Activated CD4-positive, CD25-positive, alpha-beta regulatory T cell treated with anti-CD3 and anti-CD28 coated beads, Interleukin-2, amount 50 U/mL, for 72 hours (primary cell): ENCODE results near the gene ERVW-1.
"Not testable (repeated sequence)": the region's sequence is repeated elsewhere in the genome, so short reads cannot be mapped to it uniquely, and the experiment has no call there.

ENCODE experiments used
- DNase-seq: peaks from one replicate; pipeline ENCODE4 v3.0.0; 2021

The ERVW-1 gene

GRCh38 chr7:92466682-92467081 lies 11.1 kb downstream of the ERVW-1 start:
- no peak for DNase-seq

DNA sequence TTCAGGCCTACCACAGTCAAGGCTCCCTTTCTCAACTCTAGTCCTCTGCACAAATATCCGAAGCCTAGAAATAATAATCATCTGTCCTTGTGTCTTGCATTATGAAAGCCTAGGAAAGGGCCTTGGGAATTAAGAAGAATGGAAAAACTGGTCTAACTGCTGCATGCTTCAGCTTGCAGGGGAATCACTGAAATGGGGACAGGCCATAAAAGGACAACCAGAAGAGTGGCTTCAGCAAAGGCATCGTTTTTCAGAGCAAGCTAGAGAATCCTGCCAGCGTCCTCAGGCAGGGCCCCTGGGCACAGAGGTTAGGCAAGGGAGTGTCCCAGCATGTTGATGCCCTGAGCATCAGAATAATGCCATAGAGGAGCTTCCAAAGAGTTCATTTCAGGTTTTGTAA lies 13.2 kb downstream of the ERVW-1 start:
- DNase-seq: no peak

- no peak for DNase-seq
Observed at GRCh38 chr7:92462560-92462959, 15.2 kb downstream of the ERVW-1 start.

GRCh38 chr7:92461027-92462003 lies 16.4 kb downstream of the ERVW-1 start:
- DNase-seq: no peak

- no peak for DNase-seq
Observed at GRCh38 chr7:92460510-92460909, 17.2 kb downstream of the ERVW-1 start.

DNA sequence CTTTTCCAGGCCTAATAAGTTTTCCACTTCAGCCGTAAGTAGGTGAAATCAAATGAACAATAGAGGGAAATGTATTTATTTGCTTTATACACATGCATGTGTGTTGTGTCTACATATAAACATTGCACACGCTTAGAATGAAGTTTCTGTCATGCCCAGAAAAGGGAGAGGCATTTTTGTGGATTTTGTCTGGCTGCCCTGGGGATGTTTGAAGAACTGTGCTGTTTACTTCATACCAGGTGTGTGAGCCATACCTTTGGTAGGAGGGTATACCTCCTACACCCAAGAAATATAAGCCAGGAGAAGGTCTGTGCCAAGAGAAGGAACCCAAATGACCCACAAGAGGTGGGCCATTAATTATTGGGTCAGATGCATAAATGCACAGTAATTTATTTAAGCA lies 17.6 kb downstream of the ERVW-1 start:
- DNase-seq: no peak

- no peak for DNase-seq
Observed at GRCh38 chr7:92456236-92456635, 21.5 kb downstream of the ERVW-1 start.

- no peak for DNase-seq
Observed at GRCh38 chr7:92451645-92452044, 26.1 kb downstream of the ERVW-1 start.

DNA sequence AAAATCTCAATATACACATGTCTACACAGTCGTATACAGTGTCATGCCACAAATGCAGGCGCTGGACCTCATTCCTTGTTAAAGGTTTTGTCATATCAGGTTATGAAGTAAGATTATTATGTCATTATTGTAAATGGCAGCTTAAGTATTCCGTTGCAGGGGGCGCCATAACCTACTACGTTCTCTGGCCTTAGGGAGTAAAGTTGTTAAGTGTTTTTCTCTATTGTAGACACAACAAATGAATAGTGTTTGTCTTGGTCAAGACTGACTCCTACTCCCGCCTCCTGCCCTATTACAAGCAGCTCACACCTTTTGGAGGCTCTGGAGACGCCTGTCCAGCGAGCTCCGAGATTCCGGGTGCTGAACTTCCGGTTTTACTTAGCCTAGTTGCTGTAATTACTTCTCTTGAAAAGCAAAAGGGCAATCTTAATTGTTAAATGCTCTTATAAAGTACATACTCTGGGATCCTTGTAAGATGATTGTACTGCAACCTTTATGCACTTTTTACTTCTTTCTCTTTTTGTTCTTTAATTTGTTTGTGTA lies 29.5 kb downstream of the ERVW-1 start:
- peak; percentile 42 for DNase-seq

DNA sequence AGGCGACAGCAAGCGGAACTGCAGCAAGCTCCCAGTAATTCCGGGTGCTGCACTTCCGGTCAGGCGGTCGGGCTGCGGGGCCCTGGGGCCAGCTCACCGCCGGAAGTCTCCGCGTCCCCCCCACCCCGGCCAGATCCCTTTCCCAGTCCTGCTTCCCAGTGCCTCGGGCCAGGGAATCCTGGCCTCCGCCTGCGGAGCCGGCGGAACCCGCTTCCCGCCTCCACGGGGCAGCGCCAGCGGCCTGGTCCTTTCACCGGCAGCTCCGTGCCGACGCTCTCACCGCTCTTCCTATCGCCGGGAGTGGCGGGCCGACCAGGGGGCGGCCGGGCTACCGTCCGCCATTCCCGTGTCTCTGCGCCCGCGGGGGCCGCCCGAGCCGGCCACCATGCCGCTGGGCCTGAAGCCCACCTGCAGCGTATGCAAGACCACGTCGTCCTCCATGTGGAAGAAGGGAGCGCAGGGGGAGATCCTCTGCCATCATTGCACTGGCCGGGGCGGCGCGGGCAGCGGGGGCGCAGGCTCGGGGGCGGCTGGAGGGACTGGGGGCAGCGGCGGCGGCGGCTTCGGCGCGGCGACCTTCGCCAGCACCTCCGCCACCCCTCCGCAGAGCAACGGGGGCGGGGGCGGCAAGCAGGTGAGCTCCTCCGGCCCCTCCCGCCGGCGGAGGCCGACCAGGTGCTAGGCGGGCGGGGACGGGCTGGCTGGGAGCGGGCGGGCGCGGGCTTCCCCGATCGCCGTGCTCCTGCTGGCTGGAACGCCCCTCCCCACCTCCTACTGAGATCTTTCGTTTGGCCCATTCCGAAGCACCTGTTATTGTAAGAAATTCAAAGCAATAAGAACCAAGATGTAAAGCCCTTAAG lies 30.2 kb downstream of the ERVW-1 start, which contains the start of gene GATAD1:
TSS of gene GATAD1 (plus strand) at position 138 of the 860 bp plus-strand sequence. CDS start at position 386, 248 bp downstream.
- DNase-seq: peak; percentile 81

DNA sequence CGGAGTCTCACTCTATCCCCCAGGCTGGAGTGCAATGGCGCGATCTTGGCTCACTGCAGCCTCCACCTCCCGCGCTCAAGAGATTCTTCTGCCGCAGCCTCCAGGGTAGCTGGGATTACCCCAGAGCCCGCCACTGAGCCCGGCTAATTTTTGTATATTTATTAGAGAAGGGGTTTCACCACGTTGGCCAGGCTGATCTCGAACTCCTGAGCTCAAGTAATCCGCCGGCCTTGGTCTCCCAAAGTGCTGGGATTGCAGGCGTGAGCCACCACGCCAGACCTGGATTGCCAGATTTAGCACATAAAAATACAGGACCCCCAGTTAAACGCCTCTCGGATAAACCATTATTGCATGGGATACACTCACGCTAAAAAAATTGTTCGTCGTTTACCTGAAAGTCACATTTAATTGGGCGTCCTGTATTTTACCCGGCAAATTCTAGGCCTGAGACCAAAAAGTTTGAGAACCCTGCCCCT lies 30.8 kb downstream of the ERVW-1 start:
- no peak for DNase-seq

- DNase-seq: not testable (repeated sequence)
Observed at GRCh38 chr7:92442720-92443119, 35.0 kb downstream of the ERVW-1 start.

- no peak for DNase-seq
Observed at GRCh38 chr7:92437956-92438491, 39.7 kb downstream of the ERVW-1 start.

GRCh38 chr7:92436612-92437445 lies 40.9 kb downstream of the ERVW-1 start:
- no peak for DNase-seq

- DNase-seq: no peak
Observed at GRCh38 chr7:92435542-92435941, 42.2 kb downstream of the ERVW-1 start.

DNA sequence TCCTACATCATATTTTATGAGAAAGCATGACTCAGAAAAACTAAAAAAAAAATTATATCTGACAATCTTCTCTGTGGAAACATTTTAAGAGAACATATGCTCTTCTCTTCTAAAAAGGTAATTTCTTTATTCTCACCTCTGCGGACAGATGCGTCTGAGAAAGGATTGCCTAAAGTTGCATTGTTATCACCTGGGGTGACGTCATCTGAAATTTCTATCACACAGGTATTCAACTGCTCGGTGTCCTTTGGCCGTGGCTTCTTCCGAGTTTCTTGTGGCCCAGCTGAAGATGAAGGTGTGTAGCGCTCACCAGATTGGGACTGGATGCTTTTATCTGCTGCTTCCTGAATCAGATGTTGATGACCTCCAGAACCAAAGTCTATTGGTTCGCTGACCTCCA lies 44.7 kb downstream of the ERVW-1 start:
- DNase-seq: no peak

DNA sequence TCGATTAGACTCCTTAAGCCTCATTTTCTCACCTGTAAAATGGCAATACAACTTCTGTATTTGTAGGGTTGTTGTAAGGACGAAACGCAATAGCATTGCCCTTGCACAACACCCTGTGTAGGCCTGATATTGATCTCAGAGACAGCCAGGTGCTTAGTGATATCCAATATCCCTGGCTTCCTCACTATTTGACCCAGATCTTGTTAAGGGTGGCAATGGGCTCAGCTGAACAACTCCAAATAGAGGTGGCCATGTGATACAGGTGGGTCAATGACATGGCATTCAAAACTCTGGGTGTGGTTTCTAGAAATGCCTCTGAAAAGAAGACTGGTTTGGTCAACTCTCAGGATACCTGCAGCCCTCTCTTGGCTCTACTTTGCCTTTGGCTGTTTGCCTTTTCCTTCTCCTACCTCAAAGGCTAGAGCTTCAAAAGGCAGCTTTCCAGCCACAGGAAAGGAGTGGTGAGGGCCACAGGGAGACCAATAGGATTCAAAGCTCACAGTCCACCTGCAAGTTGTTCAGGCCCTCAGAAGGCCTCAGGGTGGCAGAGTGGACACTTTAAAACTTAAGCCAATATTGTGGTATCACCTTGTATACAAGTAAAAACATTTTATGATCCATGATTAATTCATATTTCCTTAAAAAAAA lies 45.3 kb downstream of the ERVW-1 start:
- no peak for DNase-seq

DNA sequence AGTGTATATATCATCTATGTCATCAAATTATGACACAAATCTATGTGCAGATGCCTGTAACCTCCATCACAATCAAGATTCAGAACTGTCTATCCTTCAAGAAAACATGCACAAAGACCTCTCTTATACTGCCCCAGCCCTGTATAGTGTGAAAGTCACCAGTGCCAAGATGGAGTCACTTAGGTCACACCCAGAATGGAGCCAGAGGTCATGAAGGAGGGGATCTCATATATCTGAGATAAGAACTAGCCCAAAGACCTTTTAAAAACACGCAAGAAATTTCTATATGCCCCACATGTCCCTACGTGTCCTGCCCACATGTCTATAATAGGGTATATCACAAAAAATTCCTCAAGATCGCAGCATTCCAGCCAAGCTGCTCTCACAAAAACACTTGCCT lies 50.6 kb downstream of the ERVW-1 start:
- no peak for DNase-seq

DNA sequence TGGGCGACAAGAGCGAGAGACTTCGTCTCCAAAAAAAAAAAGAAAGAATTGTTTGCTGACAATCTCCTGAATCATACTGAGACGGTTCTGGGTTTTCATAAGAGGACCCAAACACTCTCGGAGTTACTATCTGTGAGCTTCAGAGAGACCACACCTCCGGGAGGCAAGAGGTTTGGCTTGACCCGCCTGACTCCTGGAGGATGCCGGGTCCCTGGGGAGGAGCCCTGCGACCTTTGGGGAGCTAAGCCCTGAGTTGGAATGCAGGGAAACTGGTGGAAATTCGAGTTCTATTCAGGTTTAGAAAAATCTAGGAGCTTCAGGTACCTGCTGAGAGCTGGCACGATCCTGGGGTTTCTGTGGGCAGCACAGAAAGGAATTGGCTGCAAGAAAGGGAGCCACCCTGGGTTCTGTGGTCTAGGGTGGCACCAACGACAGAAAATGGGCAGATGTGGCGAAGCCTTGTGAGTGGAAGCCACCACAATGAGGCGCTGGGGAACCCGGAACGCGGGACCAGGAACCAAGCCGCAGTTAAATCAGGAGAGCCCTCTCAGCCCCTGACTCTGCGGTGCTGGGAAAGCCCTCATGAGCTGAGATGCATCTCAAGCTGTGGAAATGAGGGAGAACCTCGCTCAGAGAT lies 52.3 kb downstream of the ERVW-1 start:
- DNase-seq: no peak

DNA sequence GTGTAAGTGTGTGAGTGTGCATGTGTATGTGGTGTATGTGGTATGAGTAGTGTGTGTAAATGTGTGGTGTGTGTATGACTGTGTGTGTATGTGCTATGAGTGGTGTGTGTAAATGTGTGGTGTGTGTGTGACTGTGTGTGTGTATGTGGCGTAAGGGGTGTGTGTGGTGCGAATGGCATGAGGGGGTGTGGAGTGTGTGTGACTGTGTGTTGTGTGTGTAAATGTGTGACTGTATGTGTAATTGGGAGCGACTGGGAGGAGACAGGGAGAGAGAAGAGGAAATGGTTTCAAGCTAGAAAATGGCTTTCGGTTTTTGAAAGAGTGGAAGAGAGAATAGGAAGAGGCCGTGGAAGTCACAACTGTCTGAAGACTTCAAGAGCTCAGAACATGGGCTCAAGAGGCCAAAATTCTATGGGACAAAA lies 54.0 kb downstream of the ERVW-1 start:
- no peak for DNase-seq

DNA sequence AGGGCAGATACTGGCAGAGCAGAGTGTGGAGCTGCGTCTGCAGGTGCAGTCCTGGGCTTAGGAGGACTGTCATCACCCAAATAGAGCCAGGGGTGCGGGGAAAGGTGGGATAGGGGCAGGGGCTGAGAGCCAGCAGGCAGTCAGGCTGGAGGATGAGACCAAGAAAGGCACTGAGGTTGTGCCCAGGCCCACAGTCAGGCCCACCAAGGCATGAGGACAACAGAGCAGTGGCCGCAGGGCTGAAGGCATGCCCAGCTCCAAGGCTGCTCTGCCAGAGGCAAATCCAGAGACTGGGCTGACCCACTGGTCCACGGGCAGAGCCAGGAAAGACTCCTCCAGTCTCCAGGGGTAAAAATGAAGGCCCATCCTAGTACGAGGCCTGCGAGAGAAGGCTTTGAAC lies 54.8 kb downstream of the ERVW-1 start:
- DNase-seq: no peak
